HG03095 (cell line): ENCODE data around the gene PLOD3.
"Not testable (repeated sequence)": the region's sequence is repeated elsewhere in the genome, so short reads cannot be mapped to it uniquely, and the experiment has no call there.

ENCODE experiments used
- ATAC-seq: cut with Tn5 transposase; IDR thresholded peaks from one replicate; pipeline ENCODE4 v1.9.1; 2021; ENCODE audit warnings: moderate library complexity; ENCODE audit not compliant: unreplicated experiment

Gene PLOD3, protein sequence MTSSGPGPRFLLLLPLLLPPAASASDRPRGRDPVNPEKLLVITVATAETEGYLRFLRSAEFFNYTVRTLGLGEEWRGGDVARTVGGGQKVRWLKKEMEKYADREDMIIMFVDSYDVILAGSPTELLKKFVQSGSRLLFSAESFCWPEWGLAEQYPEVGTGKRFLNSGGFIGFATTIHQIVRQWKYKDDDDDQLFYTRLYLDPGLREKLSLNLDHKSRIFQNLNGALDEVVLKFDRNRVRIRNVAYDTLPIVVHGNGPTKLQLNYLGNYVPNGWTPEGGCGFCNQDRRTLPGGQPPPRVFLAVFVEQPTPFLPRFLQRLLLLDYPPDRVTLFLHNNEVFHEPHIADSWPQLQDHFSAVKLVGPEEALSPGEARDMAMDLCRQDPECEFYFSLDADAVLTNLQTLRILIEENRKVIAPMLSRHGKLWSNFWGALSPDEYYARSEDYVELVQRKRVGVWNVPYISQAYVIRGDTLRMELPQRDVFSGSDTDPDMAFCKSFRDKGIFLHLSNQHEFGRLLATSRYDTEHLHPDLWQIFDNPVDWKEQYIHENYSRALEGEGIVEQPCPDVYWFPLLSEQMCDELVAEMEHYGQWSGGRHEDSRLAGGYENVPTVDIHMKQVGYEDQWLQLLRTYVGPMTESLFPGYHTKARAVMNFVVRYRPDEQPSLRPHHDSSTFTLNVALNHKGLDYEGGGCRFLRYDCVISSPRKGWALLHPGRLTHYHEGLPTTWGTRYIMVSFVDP

GRCh38 chr7:101217388-101218235 lies at the start of gene PLOD3, which contains the start of gene ZNHIT1:
TSS of gene PLOD3 (minus strand) at chr7:101217581. CDS start at chr7:101217274, 307 bp downstream.
TSS of gene ZNHIT1 (plus strand) at chr7:101218165. CDS start at chr7:101218196, 31 bp downstream.
- peak; percentile 63 for ATAC-seq

DNA sequence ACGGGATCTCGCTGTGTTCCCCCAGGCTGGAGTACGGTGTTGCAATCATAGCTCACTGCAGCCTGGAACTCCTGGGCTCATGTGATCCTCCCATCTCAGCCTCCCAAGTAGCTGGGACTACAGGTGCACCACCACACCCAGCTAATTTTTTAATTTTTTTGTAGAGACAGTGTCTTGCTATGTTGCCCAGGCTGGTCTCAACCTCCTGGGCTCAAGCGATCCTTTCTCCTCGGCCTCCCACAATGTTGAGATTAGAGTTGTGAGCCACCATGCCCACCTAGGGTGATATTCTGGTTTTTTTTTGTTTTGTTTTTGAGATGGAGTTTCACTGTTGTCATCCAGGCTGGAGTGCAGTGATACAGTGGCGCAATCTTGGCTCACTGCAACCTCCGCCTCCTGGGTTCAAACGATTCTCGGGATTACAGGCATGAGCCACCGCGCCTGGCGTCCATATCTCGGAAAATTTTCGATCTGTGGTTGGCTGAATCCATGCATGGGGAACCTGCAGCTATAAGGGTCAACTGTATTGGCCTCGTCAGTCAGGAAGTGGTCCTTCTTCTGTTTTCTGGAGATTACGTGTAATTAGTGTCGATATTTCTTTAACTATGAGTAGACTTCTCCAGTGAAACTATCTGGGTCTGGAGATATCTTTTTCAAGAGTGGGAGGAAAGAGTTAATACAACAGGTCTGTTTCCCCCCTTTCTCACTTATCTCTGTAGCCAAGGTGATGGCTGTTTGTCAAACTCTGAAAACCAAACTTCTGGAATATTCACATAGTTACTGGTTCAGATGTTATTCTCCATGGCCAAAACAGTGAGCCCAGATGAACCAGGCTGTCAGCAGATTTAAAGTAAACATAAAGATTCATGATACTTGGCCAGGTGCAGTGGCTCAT lies 48.5 kb upstream of the PLOD3 start:
- ATAC-seq: no peak

- ATAC-seq: not testable (repeated sequence)
Measured at GRCh38 chr7:101264102-101264706, 46.8 kb upstream of the PLOD3 start.

GRCh38 chr7:101258243-101258731 lies 40.9 kb upstream of the PLOD3 start:
- ATAC-seq: no peak

- no peak for ATAC-seq
Measured at GRCh38 chr7:101255796-101256195, 38.4 kb upstream of the PLOD3 start.

- not testable (repeated sequence) for ATAC-seq
Measured at GRCh38 chr7:101253199-101253598, 35.8 kb upstream of the PLOD3 start.

GRCh38 chr7:101251871-101252659 lies 34.7 kb upstream of the PLOD3 start:
- ATAC-seq: peak; percentile 93

DNA sequence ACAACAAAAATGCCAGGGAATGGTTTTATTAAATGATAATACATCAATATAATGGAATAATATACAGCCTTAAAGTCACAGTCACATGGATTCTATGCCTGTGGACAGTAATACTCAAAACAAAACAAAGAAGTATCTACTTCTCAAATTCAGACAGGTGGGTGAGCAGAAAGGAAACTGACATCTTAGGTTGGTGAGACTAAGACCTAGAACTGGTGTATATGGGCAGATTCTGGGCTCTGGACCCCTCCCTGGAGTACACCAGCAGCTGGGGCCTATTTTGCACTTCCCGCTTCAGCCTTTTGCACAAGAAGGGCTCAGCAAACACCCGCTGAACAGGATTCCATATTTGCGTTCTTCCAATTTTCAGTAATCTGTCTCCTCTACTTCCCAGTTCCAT lies 32.9 kb upstream of the PLOD3 start:
- peak; percentile 37 for ATAC-seq

DNA sequence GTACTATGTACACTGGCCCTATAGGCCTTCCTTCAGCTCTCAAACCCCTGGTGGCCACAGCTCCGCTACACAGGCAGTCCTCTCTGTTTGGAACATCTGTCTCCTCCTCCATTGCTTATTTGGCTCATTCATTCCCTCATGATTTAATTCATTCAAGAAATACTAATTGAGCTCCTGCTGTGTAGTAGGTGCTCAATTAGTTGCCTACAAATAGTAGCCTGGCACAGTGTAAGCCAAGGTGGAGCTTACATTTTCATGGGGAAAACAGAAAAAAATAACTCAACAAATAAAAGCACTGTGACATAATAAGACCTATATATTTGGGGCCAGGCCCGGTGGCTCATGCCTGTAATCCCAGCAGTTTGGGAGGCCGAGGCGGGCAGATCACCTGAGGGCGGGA lies 30.9 kb upstream of the PLOD3 start:
- ATAC-seq: no peak

- no peak for ATAC-seq
Measured at GRCh38 chr7:101245147-101245668, 27.8 kb upstream of the PLOD3 start.

DNA sequence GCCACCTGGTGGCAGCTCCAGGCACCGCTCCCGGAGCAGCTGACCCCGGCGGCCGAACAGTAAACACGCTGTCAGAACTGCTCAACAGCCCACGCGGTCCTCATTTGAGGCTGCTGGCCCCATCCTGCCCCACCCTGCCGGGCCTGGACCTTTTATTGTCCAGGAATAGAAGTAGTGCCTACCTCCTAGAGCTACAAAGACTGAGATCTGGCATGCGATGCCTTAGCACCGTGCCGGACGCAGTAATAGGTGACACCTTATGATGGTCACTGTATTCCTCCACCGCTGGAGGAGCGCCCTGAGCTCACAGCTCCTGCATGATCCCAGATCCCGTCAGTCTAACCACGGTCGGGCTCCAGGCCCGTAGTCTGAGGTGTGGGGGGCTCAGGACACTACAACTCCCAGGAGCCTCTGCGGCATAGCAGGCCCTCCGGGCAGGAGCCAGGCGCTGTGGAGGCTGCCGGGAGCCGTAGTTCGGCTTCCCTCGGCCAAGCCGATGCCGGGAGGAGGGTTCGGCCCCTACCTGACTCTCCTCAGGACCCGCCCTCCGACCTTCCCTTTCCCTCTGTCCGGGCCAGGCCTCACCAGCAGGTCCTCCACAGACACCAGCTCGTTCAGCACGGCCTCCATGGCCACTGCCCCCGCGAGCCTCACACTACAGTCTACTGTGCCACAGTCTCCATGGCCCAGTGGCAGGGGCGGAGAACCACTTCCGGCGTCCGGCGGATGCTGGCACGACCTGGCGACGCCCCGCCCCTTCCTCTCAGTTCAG lies 27.2 kb upstream of the PLOD3 start, which contains the start of gene FIS1:
Gene FIS1 (minus strand): TSS at position 707 of the 772 bp plus-strand sequence. CDS start 77 bp downstream, at position 630.
- peak; percentile 92 for ATAC-seq

- ATAC-seq: no peak
Measured at GRCh38 chr7:101243646-101244374, 26.4 kb upstream of the PLOD3 start.

DNA sequence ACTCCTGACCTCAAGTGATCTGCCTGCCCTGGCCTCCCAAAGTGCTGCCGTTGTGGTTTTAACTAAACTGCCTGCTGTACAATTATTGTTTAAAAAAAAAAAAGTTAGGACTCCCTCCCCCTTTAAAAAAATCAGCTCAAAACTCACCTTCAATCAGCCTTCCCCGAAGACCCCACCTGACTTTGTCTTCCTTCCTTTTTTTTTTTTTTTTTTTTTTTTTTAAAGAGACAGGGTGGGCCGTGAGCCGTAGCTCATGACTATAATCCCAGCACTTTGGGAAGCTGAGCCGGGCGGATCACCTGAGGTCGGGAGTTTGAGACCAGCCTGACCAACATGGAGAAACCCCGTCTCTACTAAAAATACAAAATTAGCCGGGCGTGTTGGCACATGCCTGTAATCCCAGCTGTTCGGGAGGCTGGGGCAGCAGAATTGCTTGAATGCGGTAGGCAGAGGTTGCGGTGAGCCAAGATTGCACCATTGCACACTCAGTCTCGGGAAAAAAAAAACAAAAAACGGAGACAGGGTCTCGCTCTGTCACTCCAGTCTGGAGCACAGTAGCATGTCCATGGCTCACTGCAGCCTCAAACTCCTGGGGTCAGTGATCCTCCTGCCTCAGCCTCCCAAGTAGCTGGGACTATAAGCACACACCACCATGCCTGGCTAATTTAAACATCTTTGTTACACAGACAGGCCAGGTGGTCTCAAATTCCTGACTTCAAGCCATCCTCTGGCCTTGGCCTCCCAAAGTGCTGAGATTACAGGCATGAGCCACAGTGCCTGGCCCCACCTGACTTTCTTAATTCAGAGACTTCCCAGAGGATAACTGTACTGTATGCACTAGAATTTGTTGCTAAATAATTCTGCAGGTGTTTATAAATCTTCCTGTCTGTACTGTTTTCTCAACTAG lies 24.3 kb upstream of the PLOD3 start:
- no peak for ATAC-seq

GRCh38 chr7:101241015-101241363 lies 23.6 kb upstream of the PLOD3 start:
- no peak for ATAC-seq

DNA sequence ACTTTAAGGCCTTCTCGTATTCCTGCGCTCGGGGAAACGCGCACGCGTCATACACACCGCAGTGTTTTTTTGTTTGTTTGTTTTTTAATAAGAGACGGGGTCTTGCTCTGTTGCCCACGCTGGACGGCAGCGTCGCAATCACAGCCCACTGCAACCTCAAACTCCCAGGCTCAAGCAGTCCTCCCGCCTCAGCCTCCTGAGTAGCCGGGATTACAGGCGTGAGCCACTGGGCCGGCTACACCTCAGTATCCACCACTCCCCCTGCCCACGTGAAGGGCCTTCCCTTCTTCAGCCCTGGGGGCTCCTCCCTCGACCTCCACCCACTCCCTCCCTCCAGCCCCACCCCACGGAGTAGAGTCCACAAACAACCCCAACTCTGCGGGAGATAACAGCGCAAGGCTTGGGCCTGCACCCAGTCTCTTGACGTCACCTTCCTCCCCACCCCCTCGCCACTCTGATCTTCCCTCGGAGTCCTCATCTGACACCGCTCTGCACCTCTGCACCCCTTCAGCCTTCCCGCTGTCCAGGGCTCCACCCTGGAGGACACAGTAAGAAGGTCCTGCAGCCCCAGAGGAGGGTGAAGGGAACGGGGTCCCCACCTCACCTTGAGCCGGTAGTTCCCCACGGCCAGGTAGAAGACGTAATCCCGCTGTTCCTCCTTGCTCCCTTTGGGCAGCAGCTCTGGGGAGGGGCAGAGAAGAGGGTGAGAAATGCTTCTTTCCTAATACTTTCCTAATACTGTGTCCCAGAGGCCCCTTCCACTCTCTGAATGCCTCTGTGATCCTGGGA lies 23.0 kb upstream of the PLOD3 start:
- ATAC-seq: no peak
